NCI-H1436 (cell line): ENCODE measurements around the gene ST6GALNAC2.
"Not testable (repeated sequence)": the region's sequence is repeated elsewhere in the genome, so short reads cannot be mapped to it uniquely, and the experiment has no call there.

Experiments used
- DNase-seq: peaks from one replicate; lab custom pipeline; 2025; lab: John Stamatoyannopoulos, UW

Gene ST6GALNAC2

GRCh38 chr17:76528528-76529223, 57.0 kb downstream of the ST6GALNAC2 start:
- no peak for DNase-seq

- DNase-seq = no peak
Measured at GRCh38 chr17:76528156-76528527, 57.5 kb downstream of the ST6GALNAC2 start.

DNA sequence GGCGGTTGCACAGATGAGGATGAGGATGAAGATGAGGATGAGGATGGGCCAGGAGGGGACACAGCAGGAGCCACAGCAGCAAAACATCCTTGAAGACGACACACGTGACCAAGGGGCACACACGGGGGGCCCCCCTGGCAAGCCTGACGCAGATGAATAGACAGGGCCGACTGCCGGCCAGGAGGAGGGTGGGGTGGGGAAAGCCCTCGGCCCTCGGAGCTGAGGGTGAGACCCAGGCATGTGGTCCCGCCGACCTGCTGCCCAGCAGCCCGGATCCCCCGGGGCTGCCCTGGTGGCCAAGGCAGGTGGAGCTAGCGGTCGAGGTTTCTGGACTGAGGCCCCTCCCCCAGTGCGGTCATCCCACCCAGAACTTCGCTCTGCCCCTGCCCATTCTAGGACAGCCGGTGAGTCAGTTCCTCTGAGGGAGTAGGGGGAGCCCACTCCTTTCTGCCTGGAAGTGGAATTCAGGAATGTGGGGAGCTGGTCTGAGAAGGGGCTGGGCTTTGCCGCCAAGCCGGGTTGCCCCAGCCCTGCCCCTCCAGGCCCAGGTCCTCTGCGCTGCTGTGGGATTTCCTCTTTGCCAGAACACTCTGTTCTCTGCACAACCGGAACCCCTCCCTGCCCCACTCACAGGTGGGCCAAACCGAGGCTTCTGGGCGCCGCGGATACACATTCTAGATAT, 58.1 kb downstream of the ST6GALNAC2 start:
- no peak for DNase-seq

- not testable (repeated sequence) for DNase-seq
Measured at GRCh38 chr17:76527016-76527415, 58.6 kb downstream of the ST6GALNAC2 start.

DNA sequence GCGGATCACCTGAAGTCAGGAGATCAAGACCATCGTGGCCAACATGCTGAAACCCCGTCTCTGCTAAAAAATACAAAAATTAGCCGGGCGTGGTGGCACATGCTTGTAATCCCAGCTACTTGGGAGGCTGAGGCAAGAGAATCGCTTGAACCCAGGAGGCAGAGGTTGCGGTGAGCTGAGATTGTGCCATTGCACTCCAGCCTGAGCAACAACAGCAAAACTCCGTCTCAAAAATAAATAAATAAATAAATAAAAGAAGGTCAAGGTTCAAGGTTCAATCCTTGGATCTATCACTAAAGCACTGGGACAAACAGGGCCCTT, 60.2 kb downstream of the ST6GALNAC2 start:
- not testable (repeated sequence) for DNase-seq

- DNase-seq = no peak
Measured at GRCh38 chr17:76524598-76525512, 60.8 kb downstream of the ST6GALNAC2 start.

DNA sequence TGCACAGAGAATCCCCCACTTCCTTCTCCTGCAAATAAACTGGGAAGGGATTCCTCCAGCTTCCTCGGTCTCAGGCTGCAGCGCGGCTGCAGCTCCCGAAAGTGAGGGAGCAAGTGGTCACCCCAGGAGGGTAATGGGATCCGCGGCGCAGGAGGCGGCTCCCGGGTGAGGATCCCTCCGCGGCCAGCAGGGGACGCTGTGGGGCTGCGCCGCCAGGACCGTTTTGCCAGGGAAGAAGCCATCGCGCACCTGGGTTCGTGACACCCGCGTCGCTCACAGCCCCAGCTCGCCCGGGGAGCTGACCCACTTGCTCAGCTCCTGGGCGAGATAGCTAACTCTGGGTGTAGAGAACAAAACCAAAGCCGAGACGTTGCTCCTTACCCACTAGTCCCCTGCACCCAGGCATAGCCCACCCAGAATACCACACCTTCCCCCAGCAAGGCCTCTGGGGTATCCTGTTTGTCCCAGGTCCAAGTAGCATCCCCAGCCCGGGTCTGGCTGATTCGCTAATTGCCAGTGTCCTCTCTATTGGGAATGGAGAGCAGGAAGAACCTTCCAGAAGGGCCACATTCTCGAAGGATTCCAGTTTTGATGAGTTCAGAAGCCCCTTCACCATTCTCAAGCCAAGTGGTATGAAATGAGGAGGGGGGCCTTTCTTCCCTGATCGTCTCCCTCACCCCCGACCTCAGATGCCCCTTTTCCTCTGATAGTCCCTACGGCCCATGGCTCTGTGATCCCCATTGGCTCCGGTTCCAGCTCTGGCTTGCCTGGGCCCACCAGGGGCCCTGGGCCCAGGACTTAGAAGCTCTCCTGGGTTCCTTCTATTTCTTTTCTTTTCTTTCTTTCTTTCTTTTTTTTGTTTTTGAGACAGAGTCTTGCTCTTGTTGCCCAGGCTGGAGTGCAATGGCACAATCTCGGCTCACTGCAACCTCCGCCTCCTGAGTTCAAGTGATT, 62.3 kb downstream of the ST6GALNAC2 start:
- peak; percentile 85 for DNase-seq

DNA sequence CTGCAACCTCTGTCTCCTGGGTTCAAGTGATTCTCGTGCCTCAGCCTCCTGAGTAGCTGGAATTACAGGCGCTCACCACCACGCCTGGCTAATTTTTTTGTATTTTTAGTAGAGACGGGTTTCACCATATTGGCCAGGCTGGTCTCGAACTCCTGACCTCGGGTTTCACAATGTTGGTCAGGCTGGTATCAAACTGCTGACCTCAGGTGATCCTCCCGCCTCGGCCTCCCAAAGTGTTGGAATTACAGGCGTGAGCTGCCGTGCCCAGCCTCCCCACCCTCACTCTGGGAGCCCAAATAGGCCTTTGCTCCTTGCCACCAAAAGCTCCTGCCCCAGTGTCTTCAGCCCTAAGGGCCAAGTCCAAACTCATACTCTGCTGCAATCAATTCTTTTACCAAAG, 64.0 kb downstream of the ST6GALNAC2 start:
- not testable (repeated sequence) for DNase-seq

DNA sequence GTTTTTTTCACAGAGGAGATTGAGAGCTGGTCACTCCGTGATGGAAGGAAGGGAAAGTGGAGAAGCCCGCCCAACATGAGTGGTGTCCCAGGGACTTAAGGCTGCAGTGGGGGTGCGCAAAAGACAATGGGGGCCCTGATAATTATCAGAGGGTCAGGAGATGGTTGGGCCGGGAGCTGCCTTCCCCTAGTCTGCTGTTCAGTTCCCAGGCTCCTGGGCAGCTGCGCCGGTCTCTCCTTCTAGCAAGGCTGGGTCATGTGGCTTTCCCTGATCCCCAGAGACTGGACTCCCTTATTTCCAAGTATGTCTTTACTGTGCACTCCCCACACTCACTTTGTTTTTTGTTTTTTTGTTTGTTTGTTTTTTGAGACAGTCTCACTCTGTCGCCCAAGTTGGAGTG, 64.4 kb downstream of the ST6GALNAC2 start:
- DNase-seq = no peak

DNA sequence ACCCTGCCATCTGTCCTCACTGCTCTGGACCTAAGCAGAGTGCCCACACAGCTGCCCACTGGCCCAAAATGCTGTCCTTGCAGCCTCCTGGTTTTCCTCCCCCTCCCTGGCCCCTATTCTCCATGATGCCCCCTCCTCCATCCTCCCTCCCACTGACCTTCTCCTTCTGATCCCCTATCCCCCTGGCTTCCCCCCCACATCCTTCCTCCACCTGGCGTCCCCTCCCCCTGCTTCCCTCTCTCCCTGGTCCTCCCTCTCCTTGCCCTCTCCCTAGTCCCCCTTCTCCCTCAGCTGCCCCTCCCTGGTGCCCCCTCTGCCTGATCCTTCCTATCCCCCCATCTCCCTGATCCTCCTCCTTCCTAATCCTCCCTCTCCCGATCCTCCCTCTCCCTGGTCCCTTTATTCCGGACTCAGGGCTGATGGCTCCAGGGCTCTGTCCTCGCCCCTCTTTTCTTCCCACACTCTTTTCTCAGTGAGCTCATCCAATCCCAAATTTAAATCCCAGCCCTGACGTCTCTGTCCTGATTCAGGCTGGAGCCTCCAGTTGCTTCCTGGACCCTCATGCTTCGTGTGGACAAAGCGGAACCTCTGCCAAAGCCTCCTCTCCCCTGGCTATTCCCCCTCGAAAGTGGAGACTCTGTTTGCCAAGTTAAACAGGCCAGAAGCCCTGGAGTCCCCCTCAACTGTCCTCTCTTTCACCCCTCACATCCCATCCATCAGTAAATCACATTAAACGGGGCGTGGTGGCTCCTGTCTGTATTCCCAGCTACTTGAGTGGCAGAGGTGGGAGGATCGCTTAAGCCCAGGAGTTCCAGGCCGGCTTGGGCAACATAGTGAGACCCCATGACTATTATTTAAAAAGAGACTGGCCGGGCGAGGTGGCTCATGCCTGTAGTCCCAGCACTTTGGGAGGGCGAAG, 66.4 kb downstream of the ST6GALNAC2 start:
- DNase-seq = no peak

DNA sequence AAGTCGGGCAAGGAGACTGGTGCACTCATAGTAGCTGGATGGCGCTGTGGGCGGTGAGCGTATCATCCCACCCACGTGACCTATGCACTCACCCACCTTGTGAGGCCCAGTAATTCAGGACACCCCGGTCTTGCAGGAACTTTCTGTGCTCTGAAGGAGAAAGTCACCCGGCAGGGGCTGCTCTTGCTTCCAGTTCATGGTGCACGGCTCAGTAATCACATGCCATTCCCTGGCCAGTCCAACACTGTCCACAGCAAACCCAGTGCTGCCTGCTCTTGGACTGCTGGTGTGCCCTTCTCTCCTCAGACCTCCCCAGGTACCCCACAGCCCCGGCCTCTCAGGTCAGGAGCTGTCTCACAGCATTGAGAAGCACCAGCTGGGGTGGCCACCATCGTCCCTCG, 68.0 kb downstream of the ST6GALNAC2 start:
- DNase-seq = no peak
